ENCODE measurements around the gene FLAD1.
A peak's percentile ranks its signal among the peaks of the same experiment; 100 is the strongest.
"Not testable (repeated sequence)": the region's sequence is repeated elsewhere in the genome, so short reads cannot be mapped to it uniquely, and the experiment has no call there.

The FLAD1 gene

GRCh38 chr1:154970631-154971340 lies 12.4 kb upstream of the FLAD1 start, which contains the start of gene SHC1:
Gene SHC1, minus strand, starts transcription at chr1:154970747. Its CDS starts 221 bp downstream, at chr1:154970526.
- no peak for DNase-seq

GRCh38 chr1:154971341-154971998 lies 11.7 kb upstream of the FLAD1 start:
- no peak for DNase-seq

DNA sequence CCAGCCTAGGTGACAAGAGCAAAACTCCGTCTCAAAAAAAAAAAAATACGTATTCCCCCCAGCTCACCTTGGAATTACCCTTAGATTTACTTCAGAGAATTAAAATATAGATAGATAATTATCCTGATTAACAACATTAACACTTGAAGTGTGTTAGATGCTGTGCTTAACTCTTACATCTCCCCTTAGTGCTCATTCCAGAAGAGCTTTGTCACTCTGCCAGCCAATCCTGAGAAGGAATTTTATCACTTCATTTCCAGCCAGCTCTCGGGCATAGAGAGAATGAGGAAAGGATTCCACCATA lies 11.0 kb upstream of the FLAD1 start:
- no peak for DNase-seq

DNA sequence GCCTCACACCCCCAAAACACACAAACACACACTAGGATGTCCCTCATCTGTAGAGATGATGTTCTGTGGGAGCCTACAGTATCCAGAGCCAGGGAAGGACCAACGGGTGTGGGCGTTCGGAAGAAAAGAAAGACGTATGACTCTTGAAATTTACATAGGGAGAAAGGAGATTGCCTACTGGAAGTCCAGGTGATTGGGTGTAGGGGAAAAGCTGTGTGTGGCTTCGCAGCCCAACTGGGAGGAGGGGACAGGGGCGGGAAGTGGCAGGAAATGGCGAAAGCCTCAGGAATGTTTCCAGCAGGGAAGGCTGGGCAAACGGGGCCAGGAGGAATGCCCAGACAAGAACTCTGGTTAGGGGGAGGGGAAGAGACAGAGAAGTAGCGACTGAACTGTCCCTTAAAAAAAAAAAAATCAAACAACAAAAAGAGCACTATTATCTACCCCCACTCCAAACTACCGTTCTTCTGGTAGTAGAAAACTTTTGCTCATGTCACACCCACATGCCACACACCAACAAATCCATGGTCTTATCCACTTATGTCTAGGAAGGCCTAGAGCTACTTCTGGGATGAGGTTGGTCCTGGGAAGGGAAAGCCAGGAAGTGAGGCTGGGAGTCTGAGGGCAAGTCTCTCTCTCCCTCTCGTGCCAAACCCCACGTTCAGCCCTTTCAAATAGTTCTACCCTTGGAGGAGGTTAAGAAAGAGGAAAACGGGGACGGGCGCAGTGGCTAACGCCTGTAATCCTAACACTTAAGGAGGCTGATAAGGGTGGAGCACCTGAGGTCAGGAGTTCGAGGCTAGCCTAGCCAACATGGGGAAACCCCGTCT lies 10.4 kb upstream of the FLAD1 start:
- peak; percentile 34 for DNase-seq

GRCh38 chr1:154973344-154974101 lies 9.6 kb upstream of the FLAD1 start:
- peak; percentile 93 for DNase-seq

- DNase-seq: peak; percentile 100
Measured at GRCh38 chr1:154974102-154974807, 8.9 kb upstream of the FLAD1 start, which contains the start of gene CKS1B. Gene CKS1B, plus strand, starts transcription at chr1:154974681. Its CDS starts 65 bp downstream, at chr1:154974746.

GRCh38 chr1:154974808-154975408 lies 8.2 kb upstream of the FLAD1 start:
- DNase-seq: peak; percentile 97

- no peak for DNase-seq
Measured at GRCh38 chr1:154975409-154976059, 7.6 kb upstream of the FLAD1 start.

DNA sequence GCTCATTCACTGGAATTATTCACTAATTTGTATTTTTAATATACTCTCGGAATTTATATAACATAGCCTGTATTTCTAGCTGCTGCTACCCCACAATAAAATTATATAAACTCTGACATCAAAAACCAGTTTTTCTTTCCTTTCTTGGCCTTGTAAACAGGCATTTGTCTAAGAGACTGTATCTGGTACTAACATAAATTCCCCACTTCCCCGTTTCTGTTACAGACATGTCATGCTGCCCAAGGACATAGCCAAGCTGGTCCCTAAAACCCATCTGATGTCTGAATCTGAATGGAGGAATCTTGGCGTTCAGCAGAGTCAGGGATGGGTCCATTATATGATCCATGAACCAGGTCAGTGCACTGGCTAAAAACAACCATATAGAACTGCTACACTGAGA lies 5.4 kb upstream of the FLAD1 start:
- not testable (repeated sequence) for DNase-seq

DNA sequence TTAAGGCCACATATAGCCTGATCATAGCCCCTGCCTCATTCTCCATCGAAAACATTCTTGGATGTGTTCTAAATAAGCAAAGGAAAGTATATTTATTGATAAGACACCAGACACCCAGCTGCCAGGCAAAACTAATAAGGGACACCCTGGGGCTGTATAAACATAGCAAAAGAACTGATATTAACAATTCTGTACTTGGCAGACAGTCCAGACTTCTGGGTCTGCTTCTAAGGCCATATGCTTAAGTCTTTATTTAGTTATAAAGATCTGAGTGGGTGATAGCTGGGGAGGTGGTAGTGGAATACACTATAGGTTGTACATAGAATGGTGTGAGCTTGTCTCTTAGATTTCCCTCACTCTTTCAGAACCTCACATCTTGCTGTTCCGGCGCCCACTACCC lies 4.8 kb upstream of the FLAD1 start:
- DNase-seq: no peak

DNA sequence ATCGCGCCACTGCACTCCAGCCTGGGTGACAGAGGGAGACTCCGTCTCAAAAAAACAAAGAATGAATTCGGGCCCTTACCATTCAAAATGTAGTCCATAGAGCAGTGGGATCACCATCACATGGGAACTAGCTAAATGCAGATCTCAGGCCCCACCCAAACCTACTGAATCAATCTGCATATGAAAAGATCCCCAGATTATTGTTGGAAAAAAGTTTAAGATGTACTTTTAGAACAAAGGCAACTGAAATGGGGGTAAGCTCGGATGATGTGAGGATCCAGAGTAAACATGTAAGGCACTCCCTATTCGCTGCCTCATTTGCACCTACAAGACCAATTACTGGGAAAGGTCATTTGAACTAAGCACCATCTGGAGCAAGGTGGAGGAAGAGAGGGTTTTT lies 803 bp upstream of the FLAD1 start:
- DNase-seq: no peak

DNA sequence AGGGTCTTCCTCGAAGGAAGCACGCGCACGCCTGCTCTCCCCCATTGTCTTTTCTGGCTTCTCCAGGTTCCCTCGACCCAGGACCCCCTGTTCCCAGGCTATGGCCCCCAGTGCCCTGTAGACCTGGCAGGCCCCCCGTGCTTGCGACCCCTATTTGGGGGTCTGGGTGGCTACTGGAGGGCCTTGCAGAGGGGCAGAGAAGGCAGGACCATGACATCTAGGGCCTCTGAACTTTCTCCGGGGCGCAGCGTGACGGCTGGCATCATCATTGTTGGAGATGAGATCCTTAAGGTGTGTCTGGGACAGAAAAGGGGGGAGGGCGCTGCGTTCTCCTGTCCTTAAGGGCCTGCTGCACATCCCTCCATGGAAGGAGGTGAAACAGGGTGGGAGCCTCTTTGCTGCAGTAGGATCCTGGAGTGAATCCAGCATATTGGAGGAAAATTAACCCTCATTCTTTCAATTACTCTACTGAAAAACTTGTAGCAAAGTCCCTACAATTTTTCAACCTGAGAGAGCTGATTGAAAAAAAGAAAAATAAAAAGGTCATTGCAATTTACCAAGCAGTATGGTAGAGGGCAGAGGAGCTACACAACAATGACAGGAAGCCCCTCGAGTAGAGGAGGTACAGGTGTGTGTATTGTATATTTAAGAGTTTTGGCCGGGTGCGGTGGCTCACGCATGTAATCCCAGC lies 777 bp downstream of the FLAD1 start:
- no peak for DNase-seq

DNA sequence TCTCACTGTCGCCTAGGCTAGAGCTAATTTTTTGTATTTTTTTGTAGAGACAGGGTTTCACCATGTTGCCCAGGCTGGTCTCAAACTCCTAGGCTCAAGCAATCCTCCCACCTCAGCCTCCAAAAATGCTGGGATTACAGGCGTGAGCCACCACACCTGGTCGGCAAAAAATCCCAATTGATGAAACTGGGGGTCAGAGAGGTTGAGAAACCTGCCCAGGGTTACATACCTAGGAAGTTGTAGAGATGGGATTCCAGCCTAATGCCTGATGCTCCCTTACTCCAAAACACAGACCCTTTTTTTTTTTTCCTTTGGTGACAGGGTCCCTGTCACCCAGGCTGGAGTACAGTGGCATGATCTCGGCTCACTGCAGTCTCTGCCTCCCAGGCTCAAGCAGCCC lies 3.6 kb downstream of the FLAD1 start:
- not testable (repeated sequence) for DNase-seq

GRCh38 chr1:154987326-154987725 lies 4.2 kb downstream of the FLAD1 start:
- no peak for DNase-seq

- no peak for DNase-seq
Measured at GRCh38 chr1:154988058-154988954, 5.2 kb downstream of the FLAD1 start.

DNA sequence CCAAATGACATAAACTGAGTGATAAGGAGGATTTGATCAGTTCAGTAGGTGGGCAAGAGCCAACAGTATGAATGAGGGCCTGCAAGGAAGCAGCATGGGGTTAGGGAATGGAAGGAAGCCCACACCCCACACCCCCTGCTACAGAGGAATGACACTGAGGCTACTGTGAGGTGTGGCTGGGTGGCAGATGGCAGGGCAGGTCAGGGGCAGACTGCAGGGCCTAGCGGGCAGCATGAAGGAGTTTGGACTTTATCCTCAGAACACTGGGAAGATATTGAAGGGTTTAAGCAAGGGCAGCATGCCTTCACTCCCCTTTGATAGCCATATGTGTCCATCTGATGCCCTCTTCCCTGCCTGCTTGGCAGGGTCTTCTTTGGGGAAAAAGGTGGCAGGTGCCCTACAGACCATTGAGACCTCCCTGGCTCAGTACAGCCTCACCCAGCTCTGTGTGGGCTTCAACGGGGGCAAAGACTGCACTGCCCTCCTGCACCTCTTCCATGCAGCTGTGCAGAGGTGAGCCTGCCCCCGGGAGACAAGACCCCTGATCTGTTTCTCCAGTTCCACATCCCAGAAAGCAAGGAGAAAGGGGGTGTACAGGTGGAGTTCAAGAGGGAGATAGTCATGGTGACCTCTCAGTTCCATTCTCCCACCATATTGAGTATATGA lies 6.2 kb downstream of the FLAD1 start:
- no peak for DNase-seq

GRCh38 chr1:154990276-154990675 lies 7.1 kb downstream of the FLAD1 start:
- no peak for DNase-seq

DNA sequence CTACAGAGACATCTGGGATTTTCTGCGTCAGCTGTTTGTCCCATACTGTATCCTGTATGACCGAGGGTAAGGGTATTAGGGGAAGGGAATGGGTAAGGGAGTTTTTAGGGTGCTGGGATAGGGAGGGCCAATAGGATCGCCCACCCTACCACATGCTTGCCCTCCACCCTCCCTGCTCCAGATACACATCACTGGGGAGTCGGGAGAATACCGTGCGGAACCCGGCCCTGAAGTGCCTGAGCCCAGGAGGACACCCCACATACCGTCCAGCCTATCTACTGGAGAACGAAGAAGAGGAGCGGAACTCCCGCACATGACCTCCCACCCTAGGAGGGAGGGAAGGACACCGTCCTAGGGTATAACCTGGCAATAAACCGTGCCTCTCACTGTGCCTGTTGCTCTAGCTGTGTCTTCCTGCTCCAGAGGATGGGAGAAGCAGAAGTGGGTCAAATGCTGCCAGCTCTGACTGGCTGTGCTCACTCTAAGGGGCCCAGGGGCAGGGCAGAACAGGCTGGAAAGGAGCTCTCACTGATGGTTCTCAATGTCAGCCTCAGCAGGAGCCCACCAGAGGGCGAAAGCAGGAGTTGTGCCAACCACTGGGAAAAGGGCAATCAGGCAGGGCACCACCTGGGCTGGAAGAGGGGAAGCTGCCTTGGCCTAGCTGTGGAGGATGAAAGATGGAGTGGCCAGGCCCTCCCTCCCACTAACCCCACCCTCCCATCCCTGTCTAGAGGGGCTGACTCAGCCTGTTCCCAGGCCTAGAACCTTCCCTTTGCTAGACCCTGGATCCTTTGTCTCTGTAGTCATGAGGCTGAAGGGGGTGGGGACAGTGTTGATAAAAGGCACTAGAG lies 9.8 kb downstream of the FLAD1 start:
- DNase-seq: no peak
